ENCODE measurements around the gene DACH1.

DACH1 gene

GRCh38 chr13:71774863-71775262 lies 92.1 kb downstream of the DACH1 start:
- no peak for DNase-seq (ENCODE audit: low spot score)

- no peak for DNase-seq (ENCODE audit: low spot score)
These were observed 93.5 kb downstream of the DACH1 start for GRCh38 chr13:71773531-71773930.

DNA sequence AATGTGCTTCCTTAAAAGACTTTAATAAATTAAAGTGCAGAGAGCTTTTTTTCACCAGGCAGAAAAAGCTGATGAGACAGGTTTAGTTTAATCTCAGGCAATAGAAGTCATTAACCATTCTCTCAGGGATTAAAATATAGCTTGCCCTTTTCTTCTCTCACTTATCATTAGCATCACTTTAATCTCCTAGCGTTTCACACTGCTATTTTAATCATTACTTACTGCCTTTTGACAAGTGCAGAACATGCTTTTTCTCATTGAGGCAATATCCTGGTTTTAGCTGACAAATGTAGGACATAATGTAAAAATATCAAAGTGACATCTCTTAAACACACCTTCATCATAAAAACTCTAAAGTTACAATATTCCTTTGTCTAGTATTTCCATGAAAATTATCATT lies 94.6 kb downstream of the DACH1 start:
- no peak for DNase-seq (ENCODE audit: low spot score)

DNA sequence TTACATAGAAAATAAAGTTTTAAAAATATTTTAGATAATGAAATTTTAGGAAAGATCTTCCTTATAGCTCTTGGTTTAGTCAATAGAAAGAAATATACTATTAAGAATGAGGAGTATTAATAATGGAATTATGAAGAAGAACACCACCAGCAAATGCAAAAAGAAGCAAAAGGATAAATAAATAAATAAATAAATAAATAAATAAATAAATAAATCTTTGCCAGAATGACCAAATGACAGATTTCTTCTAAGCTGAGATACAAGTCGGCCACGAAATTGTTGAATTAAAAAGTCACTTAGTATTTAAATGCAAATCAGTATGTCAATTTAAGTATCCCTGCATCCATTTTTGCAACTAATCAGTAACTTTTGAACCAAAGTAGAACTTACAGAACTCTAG lies 95.9 kb downstream of the DACH1 start:
- DNase-seq (ENCODE audit: low spot score), result no peak

DNA sequence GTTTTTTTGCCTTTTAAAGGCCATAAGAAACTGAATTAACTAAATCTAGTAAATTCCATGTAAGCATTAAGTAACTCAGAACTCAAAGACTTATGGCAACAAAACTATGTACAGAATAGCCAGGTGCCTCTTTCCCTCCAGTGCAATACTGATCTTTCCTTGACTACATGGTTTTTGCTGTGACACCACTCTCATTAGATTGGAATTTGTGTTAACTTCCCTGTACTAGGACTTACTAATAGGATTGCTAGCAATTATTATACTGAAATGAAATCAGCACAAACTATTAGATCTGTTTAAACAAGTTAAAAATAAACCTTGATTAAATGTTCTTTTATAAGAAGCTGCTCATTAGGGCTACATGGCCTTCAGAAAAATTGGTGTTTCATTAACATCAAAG lies 96.3 kb downstream of the DACH1 start:
- no peak for DNase-seq (ENCODE audit: low spot score)

DNA sequence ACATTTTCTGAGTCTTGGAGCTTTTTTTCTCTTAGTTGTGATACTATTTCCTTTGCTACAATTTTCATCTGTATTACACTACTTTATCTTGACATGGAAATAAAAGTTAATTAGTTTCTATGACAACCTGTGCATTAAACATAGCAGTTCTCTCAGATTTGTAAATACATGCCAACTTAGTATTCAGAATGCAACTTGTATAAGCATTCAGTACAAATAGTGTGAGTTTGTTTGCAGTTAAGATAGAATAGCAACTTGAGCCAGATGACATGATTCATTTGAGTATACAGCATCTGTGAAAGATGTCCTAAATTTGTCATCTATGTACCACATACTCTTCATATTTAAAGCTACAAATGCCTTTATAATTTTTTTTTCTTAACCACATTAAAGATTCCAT lies 98.1 kb downstream of the DACH1 start:
- no peak for DNase-seq (ENCODE audit: low spot score)

DNA sequence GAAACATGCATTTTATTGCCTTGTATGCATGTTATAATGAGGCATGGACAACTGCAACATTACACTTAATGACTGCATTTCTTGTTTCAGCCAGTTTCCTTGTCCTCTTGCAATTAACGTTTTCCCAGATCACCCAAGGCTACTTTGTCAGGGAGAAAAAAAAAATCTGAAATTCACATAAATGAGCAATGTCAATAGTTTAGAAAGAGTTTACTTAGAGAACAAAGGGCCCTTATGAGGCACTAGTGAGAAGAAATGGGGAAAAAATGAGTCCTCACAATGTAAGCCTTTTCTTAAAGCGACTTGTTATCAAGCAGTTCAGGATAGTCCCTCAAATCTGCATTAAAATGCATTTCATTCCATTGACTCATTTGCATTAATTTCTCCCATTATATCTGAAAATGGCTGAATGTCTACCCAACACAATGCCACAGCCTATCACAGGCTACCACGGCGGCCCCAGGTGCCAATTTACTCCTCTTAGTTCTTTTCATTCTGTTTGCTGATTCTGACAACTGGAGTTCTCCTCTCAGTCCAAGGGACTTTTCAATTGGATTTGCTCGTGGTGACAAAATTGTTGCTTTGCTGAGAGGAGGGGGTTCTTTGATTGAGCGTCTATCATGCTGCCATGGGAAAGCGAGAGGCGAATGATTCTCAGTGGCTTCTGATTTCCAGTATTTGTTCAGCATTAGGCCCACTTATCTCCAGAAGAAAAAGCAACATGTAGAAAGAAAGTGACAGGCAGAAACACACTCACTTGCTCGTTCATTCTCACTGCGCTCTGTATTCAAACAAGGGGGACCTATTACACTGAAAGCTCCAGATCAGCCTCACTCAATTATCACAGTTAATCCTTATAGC lies 107.1 kb downstream of the DACH1 start:
- DNase-seq (ENCODE audit: low spot score), result no peak

GRCh38 chr13:71758828-71759227 lies 108.2 kb downstream of the DACH1 start:
- no peak for DNase-seq (ENCODE audit: low spot score)

- no peak for DNase-seq (ENCODE audit: low spot score)
These were observed 112.5 kb downstream of the DACH1 start for GRCh38 chr13:71754407-71754974.

DNA sequence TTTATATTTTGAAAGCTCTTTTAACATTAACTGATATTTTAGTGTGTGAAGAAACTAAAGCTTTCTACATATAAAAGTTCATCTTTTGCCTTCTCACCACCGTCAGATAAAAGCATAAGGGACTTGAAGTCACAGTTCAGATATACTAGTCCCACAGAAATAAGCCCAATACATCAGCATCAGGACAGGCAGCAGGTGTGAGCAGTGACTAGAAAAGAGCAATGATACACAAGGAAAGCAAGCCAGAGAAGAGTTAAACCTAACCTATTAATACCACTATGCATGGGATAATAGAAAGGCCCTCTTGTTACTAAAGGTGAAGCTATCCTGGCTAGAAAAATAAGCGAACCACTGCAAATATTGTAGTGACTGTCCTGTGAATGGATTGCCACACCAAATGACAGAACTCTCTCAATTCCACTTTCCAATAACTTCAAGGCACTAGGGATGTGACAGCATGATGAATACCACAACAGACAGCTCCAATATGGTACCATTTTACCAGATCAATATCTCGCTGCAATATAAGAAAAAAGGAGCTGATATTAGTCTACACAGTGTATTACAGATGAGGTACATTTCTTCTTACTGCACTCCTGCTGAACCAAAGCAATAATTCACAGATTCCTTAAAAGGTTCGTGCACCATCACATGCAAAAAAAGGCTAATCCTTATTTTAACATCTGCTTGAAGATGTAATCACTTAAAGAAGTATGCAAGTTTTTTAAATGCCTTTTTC lies 114.1 kb downstream of the DACH1 start:
- no peak for DNase-seq (ENCODE audit: low spot score)

DNA sequence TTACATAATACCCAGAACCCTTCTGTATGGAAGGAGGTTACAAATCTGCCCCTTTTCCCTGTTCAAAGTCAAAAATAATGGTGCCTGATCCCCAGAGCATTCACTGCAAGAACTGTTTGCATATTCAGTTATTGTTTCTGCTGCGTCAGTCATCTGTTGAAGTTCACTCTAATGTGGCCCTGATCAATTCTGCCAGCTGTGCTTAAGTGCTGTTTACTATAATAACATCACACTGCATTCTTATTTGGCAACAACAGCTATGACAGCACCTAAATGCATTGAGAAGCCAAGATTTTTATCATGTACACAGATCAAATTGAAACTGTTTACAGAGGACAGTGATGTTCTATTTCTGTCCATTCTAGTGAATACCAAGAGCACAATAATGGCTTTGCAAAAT lies 115.9 kb downstream of the DACH1 start:
- no peak for DNase-seq (ENCODE audit: low spot score)

DNA sequence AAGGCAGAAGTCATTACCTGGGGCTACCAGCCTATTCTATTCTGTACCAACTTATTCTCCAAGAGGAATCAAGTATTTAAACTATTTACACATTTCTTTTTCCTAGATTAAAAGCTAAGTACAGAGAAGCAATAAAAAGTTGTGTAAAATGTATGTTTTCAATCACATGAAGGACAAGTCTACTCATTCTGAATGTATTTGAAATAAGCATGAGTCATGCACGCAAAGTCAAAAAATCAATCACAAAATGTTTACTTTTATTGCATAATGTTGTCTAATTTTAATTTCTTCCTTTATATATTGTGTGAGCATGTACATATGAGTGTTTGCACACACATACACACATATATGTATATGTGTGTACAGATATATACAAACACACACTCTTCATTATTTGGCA lies 136.7 kb downstream of the DACH1 start:
- no peak for DNase-seq (ENCODE audit: low spot score)

- DNase-seq (ENCODE audit: low spot score), result no peak
These were observed 137.6 kb downstream of the DACH1 start for GRCh38 chr13:71729441-71729840.

- DNase-seq (ENCODE audit: low spot score), result no peak
These were observed 139.3 kb downstream of the DACH1 start for GRCh38 chr13:71727662-71728061.

DNA sequence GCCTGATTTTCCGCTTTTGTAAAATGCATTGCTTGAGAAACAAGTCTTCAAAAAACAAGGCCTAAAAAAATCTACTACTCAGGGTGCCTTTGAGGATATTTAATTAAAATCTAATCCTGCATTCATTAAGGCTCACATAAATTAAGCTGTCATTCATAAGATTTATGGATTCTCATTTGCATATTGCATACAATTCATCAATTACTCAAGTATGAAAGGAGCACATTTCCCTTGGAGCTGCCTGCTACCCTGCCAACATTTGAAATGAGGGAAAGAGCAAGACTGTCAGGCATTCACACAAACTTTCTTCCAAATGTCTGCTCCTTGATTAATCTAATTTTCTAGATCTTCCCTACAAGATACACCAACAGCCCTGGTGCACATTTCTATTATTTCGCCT lies 140.0 kb downstream of the DACH1 start:
- DNase-seq (ENCODE audit: low spot score), result no peak

DNA sequence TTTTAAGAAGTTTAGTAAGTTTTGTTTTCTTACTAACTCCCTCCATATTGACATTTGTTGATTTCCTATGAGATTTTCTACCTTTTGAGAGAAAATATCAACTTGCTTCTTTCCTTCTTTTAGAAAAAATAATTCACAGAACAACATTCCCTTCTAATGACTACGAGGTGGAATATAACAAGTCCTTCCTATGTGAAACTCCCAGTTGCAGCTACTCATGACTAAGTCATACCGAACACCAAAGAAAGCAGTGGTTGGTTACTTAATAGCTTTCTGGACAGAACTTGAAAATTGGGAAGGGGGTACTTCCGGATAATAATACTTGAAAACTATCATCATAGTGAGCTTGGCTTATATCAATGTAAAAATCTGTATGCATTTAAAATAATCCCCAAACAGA lies 144.8 kb downstream of the DACH1 start:
- DNase-seq (ENCODE audit: low spot score), result no peak

DNA sequence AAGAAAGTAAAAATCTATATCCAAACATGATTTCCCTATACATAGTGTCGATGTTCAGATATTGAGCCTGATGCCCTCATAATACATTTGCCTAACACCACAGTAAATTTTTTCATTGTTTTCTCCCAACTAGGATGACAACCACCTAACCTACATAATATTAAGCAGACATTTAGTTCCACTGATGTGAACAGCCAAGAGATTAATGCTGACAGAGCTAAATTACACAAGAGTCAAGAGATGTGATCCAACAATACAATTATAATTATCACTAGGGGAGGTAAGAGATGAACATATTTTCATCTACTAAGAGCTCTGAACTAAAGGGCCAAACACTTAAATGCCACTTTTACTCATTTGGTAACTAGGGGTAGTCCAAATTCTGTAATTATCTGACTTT lies 145.9 kb downstream of the DACH1 start:
- no peak for DNase-seq (ENCODE audit: low spot score)

DNA sequence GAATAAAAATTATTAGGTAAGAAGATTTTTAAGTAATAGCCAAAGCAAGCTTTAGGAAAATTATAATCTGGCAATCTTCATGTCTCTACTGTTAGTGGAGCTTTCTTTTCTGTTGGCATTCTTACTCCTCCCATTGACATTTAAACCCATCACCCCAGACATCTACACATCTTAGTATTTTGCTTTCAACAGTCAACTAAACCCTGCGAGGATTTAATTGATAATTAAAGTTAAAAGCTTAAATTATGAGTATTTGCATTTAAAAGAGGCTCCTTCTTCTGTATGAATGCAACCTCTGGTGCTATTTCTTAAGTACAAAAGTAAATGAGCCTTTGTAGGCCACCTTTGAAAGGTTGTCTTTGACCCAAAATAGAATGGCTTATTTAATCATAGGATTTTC lies 148.1 kb downstream of the DACH1 start:
- DNase-seq (ENCODE audit: low spot score), result no peak

- DNase-seq (ENCODE audit: low spot score), result no peak
These were observed 152.1 kb downstream of the DACH1 start for GRCh38 chr13:71714802-71715375.

DNA sequence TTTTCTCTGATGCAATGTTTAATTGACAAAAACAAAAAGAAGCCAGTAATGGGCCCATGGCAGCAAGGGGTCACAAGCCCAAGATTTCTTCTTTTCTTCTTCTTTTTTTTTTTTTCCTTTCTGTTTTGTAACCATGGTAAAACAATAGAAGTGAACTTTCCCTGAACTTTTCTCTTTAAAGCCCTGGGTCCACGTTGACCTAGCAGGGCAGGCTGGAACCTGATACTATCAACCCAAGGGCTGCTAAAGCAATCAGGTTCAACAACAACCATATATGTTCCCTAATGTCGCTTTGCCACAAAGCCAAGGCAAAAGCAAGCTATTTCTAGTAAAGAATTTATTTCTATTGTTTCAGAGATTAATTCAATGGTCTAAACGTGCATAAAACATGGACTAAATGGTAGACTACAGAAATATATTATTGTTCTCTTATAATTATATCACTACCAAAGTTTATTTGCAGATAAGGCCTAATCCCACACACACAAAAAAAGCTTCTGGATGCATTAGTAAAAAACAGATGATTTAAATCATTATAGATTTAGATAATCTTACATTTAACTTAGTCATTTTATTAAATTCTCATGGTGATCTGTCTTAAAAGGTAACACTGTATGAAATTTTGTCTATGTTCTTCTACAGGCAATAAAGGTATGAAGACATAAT lies 153.9 kb downstream of the DACH1 start:
- no peak for DNase-seq (ENCODE audit: low spot score)

DNA sequence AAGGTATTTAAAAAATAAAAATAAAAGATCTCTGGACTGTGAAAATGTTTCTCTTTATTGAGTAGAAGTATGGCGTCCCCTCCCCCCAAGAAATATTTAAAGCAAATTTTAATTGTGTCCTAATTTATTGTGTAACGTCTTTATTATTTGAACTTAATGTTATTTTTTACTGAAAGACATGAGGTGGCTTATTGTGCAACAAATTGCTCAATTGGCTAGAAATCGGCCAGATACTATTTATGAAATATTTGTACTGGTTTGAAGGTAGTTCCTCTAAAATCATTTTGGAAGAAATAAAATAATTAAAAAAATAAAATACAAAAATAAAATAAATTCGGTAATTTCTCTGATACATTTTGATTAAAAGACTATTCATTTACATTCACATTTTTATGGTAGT lies 162.3 kb downstream of the DACH1 start:
- no peak for DNase-seq (ENCODE audit: low spot score)

DNA sequence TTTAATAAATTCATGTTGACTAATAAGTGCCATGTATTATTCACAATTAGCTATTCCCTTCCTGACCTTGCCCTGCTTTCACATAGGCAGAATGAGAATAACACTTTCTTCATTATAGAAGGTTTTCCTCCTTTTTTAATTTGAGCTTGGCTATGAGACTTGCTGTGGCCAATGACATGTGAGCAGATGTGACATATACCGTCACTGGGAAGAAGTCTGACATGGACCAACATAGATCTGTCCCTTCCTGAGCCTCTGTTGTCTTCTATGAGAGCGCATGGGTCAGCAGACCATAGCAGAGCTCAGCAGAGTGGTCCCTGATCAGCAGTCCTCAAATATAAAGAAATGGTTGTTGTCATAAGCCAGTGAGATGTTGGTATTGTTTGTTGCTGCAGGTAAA lies 163.9 kb downstream of the DACH1 start:
- no peak for DNase-seq (ENCODE audit: low spot score)

All from hepatic stellate cell (primary cell).